Effector CD4-positive, alpha-beta T cell (primary cell): ENCODE data around the gene LRIT1.

Experiments used
- DNase-seq: peaks from one replicate; pipeline ENCODE4 v3.0.0-alpha.2; 2020

LRIT1 gene

GRCh38 chr10:84185526-84186175 is 55.7 kb downstream of the LRIT1 start:
- no peak for DNase-seq

DNA sequence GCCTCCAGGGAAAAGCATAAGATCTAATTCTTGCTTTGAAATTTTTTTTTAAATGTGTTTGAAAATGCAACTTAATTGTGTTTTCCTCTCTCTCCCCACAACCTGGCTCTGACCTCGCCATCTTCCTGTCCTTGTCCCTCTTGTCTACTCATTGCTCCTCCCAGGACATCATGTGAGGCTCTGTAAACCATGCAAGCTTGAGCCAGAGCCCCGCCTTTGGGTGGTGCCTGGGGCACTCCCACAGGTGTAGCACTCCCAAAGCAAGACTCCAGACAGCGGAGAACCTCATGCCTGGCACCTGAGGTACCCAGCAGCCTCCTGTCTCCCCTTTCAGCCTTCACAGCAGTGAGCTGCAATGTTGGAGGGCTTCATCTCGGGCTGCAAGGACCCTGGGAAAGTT is 56.8 kb downstream of the LRIT1 start:
- DNase-seq = no peak

DNA sequence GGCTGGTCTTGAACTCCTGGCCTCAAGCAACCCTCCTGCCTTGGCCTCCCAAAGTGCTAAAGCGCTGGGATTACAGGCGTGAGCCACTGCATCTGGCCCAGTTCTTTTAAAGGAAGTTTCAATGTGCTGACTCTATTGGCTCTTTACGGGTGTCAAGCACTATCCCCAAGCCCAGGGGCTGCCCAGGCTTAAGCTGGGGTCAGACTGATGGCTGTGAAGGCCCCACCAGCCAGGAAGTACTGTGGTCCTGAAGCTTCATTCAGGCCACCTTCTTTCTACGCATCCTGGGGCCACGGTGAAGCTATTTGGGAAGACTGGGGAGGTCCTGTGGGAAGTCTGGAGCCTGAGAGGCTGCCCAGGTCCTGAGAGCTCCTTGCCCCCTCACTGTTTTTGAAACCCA is 59.7 kb downstream of the LRIT1 start:
- DNase-seq = no peak
